SIG-M5 treated with dmso at 0.1 percent for 504 hours (cell line): ENCODE measurements around the gene CD22.
A peak's percentile ranks its signal among the peaks of the same experiment; 100 is the strongest.

Source experiments
- DNase-seq: peaks from one replicate; lab custom pipeline; 2025; ENCODE audit not compliant: unreplicated experiment; lab: John Stamatoyannopoulos, UW

CD22 gene

GRCh38 chr19:35340431-35340830 is 11.4 kb downstream of the CD22 start:
- no peak for DNase-seq

GRCh38 chr19:35341006-35341405 is 12.0 kb downstream of the CD22 start:
- no peak for DNase-seq

GRCh38 chr19:35341565-35342225 is 12.7 kb downstream of the CD22 start:
- DNase-seq: no peak

GRCh38 chr19:35342430-35342829 is 13.4 kb downstream of the CD22 start:
- no peak for DNase-seq

- DNase-seq: no peak
Observed at GRCh38 chr19:35344511-35345031, 15.6 kb downstream of the CD22 start.

- no peak for DNase-seq
Observed at GRCh38 chr19:35345671-35346111, 16.7 kb downstream of the CD22 start.

GRCh38 chr19:35346193-35347052 is 17.4 kb downstream of the CD22 start:
- DNase-seq: no peak

DNA sequence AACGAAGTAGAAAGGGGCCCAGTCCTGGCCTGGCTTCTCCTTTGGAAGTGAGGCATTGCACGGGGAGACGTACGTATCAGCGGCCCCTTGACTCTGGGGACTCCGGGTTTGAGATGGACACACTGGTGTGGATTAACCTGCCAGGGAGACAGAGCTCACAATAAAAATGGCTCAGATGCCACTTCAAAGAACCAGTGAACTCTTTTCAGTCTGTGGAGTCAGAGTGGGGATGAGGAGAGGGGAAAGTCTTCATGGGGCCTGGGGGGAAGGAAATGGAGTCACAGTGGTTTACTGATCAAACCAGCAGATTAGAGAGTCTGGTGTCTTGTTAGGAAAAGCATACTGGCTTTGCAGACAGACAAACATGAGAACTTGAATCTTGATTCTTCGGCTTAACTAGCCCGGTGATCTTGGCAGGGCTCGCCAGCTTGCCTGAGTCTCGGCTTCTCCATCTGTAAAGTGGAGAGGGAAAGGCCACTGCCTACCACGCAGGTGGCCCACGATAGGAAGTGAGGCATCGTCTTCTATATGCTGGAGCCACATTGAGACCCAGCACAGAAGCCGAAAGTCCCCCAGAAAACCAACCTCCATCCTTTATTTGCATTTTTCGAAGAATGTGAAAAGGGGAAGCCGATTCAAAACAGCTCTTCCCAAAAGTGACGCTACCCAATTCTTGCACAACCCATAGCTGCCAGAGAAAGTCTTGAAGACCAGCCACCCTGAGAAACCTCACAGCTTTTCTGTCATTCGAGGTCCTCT is 18.4 kb downstream of the CD22 start, which contains the start of gene FFAR1:
Gene FFAR1 (plus strand): TSS at position 732 of the 759 bp plus-strand sequence. CDS start 3,650 bp downstream, outside the sequence.
- DNase-seq: peak; percentile 82

GRCh38 chr19:35347930-35348298 is 18.9 kb downstream of the CD22 start:
- no peak for DNase-seq

DNA sequence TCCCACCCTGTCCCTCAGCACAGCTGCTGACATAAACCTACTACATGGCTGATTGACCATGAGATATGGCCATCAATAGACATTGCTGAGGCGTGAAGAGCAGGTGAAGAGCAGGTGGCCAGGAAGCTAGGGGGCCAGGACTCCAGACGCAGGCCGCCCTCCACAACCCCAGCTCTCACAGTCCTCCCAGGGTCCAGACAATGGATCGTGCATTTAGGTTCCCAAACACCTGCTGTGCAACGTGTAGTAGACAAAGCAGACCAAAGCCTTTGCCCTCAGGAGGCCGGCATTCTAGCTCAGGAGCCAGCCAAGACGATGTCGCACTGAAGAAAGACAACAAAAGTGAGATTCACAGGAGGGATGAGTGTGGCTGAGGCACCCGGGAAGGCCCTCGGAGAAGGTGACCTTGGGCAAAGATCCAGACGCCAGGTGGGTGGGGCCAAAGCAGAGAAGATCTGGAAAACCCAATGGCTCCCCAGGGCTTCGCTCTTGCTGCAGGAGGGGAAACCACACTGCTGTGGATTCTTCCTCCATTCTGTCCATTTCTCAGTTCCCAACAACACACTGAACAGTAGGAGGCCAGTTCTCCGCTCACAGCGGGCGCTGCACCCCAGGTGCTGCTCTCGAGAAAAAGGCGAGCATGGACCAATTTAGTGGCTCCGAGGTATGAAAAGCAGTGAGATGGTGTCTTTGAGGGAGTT is 20.1 kb downstream of the CD22 start:
- no peak for DNase-seq

DNA sequence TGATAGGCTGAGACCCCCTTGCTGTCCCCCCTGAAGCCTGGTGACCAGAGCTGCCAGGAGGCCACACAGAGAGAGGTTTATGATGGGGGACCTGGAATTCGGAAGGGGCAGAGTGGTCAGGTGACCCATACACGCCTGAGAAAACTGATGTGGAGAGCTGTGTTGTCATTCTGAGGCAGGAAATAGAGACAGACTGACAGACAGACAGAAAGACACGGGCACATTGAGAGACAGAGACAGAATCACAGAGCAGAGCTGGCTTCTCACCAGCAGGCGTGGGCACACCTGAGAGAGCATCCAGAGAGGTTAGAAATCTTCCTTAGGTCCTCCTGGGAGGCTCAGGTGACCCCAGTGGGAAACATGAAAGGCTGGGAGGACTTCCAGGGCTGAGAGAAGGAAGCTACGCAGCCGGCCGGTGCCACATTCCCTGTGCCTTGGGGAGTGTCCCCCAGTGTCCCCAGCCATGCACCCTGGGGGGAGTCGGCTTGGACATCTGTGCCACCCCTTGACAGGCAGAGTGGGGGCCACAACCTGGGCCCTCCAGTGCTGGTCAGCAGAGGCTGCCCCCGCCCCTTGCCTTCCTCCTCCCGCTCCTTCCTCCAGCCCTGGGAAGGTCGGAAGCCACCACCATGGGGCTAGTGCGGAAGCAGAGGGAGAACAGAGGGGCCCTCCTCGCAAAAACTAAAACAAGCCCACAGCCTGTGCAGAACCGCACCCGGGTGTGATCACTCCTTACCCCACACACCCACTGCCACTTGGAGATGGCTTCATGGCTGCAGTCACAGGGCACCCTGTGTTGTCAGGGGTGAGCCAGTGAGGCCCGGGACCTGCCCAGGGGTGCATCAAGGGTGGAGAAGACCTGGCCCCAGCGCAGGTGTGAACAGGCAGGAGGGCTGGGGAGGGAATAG is 20.9 kb downstream of the CD22 start:
- DNase-seq: no peak

DNA sequence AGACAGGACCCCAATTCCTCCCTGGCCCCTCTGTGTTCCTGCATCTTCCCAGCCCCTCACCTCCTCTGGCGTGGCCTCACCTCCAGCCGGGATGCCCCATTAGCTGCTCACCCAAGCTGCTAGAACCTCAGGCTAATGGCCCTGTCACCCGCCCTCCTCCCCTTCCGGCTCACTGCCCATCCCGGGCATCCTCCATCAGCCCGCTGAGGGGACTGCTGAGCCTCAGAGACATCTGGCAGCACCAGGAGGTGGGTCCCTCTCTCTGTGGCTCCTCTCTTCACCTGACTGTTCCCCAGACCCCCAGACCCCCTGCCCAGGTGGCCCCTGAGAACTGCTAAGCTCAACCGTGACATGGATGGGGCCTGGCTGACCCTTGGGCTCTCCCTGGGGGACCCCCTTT is 21.6 kb downstream of the CD22 start:
- DNase-seq: no peak

GRCh38 chr19:35351411-35352176 is 22.6 kb downstream of the CD22 start:
- no peak for DNase-seq

- DNase-seq: no peak
Observed at GRCh38 chr19:35352177-35352447, 23.1 kb downstream of the CD22 start.

- DNase-seq: peak; percentile 69
Observed at GRCh38 chr19:35352448-35353304, 23.7 kb downstream of the CD22 start.

DNA sequence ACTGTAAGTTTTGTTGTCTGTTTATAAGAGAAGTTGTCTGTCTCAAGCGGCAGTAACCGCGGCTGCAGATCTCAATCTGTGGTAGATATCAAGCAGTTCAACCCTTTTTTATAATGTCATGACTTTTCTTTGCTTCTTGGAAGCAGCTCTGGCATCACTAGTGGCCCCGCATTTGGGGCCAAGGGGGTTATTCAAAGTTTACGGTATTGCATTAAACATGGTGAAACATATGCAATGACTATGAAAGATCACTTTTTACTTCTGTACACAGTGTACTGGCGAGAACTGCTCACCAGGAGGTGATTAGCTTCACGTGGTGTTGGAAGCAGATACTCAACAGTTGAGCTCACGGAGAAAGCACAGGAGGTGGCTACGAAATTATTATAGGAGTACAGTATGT is 24.6 kb downstream of the CD22 start:
- peak; percentile 5 for DNase-seq

GRCh38 chr19:35354898-35355297 is 25.9 kb downstream of the CD22 start:
- no peak for DNase-seq

DNA sequence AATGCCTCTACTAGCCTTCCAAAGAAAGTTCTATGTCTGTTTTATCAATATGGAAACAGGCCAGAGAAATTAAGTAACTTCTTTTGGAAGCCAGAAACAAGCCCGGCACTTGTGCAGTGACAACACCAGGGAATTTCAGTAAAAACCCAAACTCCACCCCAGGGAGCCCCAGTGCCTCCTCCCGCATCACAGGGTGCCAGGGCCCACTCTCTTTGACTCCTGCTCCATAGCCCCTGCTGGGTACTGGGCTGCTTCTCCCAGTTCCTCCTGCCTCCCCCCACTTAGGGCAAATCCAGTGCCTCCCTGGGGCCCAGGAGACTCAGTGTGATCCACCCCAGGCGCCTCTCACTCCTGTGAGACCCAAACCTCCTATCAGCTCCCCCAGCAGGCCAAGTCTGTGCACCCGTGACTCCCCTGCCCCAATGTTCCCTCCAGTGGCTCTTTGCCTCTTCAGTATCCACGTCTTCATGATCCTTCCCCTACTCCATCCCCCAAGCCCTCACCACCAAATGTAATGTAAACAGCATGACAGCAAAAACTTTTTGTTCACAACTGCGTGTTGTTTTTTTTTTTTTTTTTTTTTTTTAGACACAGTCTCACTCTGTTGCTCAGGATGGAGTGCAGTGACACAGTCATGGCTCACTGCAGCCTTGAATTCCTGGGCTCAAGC is 26.9 kb downstream of the CD22 start:
- no peak for DNase-seq
